Astrocyte of the spinal cord (primary cell): ENCODE results near the gene ZBTB20.
A peak's percentile ranks its signal among the peaks of the same experiment; 100 is the strongest.

ENCODE experiments used
- DNase-seq: peaks from one replicate; pipeline ENCODE4 v3.0.0; 2011; ENCODE audit warnings: low read depth, low spot score
- H3K4me3 ChIP-seq: 2 replicates; pipeline ENCODE4 v1.5.1; 2011; ENCODE audit warnings: low read depth, mild to moderate bottlenecking, low read length, moderate library complexity
- in situ Hi-C: cut with HindIII; loops from 2 replicates; pipeline ENCODE4 v1.10.0; 2017; ENCODE audit warnings: low sequenced_read_pairs
- TF ChIP-seq, protein P1 (sequence below): IDR thresholded peaks from 2 replicates; pipeline ENCODE4 v1.5.1; 2012; ENCODE audit warnings: low read depth, mild to moderate bottlenecking, low read length, inconsistent platforms

ZBTB20 gene

DNA sequence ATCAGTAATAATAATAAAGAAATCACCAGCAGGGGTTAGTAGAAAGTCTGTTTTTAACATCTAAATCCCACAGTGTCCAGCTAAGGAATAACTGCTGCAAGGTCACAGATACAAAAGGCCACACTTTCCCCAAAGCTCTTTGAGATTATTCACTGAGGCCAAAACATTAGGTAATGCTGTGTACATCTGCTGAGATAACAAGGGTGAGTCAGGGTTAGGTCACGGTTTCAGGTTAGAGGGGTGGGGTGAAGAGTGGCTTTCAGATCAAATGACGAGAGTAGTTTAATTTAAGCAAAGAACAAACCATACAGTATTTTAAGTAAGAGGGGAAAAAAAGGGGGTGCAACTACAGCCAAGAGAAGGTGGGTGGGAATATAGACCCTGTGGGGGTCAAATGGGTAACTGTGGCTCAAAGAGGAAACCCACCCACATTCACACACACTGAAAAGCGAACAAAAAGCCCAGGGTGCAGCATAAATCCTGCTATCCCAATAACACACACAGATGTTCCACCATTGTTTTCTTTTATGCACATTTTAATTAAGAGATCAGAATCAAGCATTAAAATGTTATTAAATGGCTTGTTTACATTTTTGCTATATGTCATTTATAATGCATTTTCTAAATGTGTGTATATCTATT, 440.4 kb downstream of the ZBTB20 start:
- H3K4me3 ChIP-seq: no peak overlapping the region
- peak; percentile 41 for DNase-seq
- in situ Hi-C loops: no loop called here
- TF ChIP-seq, protein P1, sequence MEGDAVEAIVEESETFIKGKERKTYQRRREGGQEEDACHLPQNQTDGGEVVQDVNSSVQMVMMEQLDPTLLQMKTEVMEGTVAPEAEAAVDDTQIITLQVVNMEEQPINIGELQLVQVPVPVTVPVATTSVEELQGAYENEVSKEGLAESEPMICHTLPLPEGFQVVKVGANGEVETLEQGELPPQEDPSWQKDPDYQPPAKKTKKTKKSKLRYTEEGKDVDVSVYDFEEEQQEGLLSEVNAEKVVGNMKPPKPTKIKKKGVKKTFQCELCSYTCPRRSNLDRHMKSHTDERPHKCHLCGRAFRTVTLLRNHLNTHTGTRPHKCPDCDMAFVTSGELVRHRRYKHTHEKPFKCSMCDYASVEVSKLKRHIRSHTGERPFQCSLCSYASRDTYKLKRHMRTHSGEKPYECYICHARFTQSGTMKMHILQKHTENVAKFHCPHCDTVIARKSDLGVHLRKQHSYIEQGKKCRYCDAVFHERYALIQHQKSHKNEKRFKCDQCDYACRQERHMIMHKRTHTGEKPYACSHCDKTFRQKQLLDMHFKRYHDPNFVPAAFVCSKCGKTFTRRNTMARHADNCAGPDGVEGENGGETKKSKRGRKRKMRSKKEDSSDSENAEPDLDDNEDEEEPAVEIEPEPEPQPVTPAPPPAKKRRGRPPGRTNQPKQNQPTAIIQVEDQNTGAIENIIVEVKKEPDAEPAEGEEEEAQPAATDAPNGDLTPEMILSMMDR: no peak

DNA sequence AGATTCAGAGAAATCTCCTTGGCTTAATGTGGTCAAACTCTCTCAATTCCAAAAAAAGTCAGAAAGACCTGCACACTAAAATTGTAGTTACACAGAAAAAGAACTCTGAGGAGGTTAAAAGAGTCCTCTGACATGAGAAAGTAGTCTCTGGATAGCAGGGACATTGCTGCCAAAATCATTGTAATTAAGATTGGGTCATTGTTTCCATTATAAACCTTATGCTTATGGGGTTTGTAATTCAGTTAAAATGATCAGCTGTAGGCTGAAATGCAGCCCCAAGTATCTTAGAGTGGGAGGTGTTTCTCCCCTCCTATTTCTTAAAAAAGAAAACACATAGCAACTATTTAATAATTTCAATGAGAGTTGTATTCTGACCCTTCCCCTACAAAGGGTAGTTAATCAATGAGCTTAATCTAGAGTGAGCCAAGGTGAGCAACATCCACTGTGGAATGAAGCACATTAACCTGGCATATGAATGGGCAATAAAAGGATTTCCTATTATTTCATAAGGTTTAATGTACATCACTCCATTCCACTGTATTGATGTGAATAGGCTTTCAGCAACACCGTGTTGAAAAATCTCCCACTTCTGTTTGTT, 446.4 kb downstream of the ZBTB20 start:
- H3K4me3 ChIP-seq: no peak overlapping the region
- in situ Hi-C loops: no loop called here
- DNase-seq: no peak
- TF ChIP-seq, protein P1: no peak

DNA sequence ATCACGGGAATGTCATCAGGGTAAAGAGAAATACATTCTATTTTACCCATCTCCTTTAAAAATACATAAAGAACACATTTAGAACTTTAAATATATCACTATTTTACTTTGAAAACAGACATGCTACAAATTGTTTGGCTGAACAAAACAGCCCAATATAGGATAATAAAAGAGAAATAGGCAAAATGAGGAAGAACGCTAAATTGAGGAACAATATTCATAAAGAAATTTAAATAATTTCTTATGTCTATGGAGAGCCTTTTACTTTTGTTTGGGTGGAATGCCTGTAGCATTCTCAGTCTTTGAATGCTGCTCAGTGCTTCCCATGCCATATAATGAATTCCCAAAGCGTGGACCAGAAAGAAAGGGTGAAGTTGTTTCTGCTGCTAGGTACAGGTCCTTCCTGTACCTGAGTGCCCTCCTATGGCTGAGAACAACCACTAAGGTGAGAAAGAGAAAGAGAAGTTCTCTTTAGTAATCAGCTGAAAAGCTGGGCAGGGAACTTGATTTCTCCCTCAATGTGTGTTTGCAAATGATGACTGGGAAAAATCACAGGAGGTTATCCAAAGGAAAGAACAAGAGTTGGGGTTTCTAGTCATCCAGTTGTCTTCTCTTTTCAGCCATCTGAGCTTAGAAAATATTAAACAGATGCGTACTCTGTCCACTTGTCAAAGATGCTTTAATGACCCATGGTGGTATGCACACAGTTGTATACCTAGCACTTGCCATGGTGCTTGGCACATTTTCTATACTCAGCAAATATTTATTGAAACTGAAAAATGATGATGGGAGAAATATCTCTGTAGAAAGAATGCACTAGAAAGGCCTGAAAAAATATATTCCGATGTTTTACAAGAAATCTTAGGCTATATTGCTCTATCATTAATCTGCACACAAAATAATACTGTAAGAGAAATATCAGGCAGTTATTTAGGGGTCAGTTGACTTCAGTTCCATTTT, 448.7 kb downstream of the ZBTB20 start:
- TF ChIP-seq, protein P1: no peak
- no peak for DNase-seq
- in situ Hi-C loops: no loop called here
- H3K4me3 ChIP-seq: no peak overlapping the region

DNA sequence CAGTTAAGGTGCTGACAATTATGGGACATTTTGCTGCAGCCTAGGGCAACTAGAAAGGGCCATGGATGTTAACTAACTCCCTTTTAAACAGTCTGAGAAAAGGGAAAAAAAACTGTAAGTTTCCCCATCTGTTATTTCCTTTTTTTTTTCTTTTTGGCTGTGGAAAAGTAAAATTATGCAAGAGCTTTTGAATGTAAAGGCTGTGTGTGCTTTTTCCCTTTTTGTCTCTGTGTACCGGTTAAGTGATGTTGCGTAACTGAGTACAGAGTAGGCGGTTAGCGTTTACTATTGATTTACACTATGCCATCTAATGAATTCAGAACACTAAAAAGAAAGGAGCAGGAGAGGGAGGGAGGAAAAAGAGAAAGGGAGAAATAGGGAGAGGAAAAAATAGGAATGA, 449.7 kb downstream of the ZBTB20 start:
- in situ Hi-C loops: no loop called here
- H3K4me3 ChIP-seq: no peak overlapping the region
- TF ChIP-seq, protein P1: no peak
- no peak for DNase-seq

DNA sequence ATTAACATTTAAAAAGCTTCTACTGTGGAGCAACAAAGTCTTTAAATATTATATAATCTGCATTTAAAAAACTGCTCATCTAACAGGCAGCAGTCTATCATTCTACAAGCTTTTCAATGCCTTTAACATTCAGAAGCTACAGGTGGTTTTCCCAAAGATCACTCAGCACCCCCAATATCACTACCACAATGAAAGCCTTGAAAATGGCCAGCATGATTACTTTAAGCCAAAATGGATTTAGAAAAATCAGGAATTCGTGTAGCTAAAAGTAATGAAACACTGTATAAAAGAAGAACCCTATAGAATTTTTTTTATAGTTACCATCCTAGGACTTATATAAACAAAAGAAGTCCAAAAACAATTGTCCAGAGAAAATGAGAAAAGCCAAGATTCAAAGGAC, 452.8 kb downstream of the ZBTB20 start:
- in situ Hi-C loops: no loop called here
- TF ChIP-seq, protein P1: no peak
- H3K4me3 ChIP-seq: no peak overlapping the region
- no peak for DNase-seq

DNA sequence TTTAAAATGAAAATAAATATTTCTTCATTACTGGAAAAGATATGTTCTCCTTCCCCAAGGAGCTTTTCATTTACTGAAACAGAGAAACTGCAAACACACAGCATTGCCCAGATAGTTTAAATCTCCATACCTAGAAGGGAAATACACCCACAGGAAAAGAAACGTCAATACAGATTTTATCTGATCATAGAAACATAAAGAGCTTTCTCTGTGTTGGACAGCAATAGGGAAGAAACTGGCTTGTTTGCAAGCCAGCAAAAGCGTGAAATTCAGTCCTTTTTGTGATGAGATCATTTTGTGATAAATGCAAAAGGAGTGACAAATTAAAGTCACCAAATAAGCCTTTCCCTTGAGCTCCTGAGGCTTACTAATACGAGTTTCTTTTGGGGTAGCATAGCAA, 455.2 kb downstream of the ZBTB20 start:
- in situ Hi-C loops: no loop called here
- no peak for DNase-seq
- H3K4me3 ChIP-seq: no peak overlapping the region
- TF ChIP-seq, protein P1: no peak
